GM18868 (cell line): Measurements from ENCODE around the gene HEPN1.
"Not testable (repeated sequence)": the region's sequence is repeated elsewhere in the genome, so short reads cannot be mapped to it uniquely, and the experiment has no call there.

Experiments
- ATAC-seq: cut with Tn5 transposase; IDR thresholded peaks from one replicate; pipeline ENCODE4 v1.9.1; 2021; ENCODE audit warnings: mild to moderate bottlenecking, moderate library complexity; ENCODE audit not compliant: unreplicated experiment

The HEPN1 gene

DNA sequence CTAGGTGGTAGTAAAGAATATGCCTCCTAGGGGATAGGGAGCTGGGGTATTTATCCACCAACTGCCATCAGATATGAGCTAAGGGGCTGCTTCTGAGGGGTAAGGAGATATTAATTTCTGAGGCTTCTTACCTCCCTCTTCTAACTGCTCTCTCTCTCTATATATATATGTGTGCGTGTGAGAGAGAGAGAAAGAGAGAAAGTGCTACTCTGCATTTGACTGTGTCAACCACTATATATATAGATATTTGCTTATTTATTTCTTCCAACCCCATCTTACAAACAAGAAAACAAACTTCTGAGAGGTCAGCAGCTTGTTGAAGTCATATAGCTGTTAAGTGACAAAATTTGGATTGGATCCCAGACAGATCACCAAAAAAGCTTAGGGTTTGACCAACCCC lies 22.7 kb downstream of the HEPN1 start:
- no peak for ATAC-seq

GRCh38 chr11:124942466-124943253 lies 23.6 kb downstream of the HEPN1 start:
- no peak for ATAC-seq

DNA sequence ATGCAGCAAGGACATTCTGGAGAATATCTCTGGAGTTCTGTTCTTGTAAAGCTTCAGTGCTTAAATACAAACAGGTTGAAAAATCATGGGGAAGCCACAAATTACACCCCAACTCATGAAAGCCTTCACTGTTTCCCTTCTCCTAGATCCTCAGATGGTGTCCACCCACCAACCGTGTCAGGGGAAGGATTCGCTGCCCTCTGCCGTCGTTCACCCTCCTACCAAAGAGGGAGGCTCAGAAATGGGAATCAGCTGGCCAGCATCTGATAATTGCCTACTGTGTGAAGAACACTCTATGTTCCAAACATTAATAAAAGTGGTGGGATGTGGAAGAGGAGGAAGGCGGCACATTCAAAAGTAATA lies 24.2 kb downstream of the HEPN1 start:
- ATAC-seq: no peak

DNA sequence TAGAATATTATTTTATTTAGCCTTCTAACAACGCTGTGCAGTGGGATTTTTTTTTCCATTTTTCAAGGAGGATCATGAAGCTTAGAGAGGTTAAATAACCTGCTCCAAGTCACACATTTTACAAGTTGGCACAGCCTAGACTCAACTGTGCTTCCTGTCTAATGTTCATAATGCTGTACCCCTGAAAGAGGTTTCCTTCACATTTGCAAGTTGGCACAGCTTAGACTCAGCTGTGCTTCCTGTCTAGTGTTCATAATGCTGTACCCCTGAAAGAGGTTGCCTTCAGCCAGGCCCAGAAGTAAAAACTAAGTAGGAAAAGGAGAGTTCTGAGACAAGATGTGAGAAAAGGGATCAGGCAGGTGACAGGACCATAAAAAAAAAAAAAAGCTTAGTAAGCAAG lies 24.7 kb downstream of the HEPN1 start:
- ATAC-seq: no peak

DNA sequence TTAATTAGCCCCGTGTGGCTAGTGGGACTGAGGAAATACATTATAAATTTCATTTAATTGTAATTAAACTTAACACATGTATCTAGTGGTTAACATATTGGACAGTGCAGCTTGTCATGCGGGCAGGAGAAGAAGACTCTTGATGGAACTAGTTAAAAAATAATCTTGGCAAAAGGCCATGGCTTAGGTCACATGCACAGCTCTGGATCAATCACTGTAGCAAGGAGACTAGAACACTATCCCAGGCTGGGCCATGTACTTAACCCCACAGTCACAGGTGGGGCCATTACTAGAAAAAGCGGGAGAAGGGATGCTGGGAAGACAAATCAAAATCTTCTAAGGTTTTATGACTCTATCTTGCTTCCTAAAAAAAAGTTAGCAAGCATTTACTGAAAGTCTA lies 25.5 kb downstream of the HEPN1 start:
- ATAC-seq: no peak

GRCh38 chr11:124945826-124946225 lies 26.8 kb downstream of the HEPN1 start:
- ATAC-seq: no peak

DNA sequence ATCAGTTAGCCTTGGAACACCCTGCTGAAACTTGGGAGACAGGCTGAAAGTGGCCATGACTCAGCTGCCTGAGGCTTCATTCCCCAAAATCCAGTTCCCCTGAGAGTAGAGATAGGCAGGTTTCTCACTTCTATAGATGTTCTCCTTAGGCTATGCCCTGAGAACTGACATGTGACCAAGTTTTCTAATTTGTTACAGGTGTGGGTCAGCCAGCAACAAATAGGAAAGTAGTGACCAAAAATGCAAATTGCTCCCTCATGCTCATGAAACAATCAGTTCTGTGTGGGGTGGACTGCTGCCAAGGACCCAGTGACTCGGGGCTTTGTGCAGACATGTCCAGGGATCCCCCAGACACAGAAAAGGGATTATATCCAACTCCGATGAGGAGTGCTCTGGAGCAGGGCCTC lies 27.7 kb downstream of the HEPN1 start:
- no peak for ATAC-seq

GRCh38 chr11:124950601-124951330 lies 31.7 kb downstream of the HEPN1 start:
- ATAC-seq: no peak

DNA sequence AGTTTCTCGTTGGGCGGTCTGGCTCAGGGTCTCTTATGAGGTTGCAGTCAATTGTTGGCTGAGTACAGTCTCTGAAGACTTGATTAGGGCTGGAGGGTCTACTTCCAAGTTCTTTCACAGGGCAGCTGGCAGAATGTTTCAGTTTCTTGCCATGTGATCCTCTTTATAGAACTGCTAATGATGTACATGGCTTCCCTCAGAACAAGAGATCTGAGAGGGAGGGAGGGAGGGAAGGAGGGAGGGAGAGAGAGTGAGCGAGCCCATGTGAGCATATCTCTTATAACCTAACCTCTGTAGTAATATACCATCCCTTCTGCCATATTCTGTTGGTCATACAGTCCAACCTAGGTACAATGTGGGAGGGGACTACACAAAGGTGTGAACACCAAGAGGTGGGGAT lies 32.3 kb downstream of the HEPN1 start:
- ATAC-seq: no peak

- peak; percentile 99 for ATAC-seq
Measured at GRCh38 chr11:124953753-124954589, 34.9 kb downstream of the HEPN1 start, which contains the start of gene CCDC15. Gene CCDC15 (plus strand): TSS chr11:124954202. CDS start chr11:124954733, 531 bp downstream.

DNA sequence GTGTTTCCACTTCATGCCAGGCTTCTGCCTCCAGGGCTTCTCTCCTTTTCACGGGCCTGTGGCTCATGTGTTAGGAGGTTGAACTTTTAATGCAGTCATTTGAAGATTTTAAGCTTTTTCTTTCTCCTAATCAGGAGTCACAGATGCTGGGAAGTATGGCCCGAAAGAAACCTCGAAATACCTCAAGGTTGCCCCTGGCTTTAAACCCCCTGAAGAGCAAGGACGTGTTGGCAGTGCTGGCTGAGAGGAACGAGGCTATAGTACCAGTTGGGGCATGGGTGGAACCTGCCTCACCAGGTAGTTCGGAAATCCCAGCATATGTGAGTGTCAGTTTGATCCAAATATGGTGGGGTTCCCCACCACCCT lies 35.5 kb downstream of the HEPN1 start:
- ATAC-seq: no peak

DNA sequence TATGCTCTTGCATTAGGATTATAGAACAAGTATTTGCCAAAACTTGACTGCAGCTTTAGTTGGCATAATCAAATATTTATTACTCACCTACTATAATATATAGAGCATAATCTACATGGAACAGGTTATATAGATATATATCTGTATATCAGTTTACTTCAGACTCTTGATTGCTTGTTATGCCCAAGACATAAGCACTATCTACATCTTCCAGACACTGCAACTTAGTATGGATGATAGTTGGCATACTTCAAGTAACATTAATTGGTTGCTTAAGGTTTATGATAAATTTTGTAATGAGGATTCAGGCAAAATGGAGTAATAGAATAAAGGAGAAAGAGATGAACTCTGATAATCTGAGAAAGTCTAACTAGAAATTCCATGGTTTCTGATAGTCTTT lies 36.0 kb downstream of the HEPN1 start:
- ATAC-seq: no peak

DNA sequence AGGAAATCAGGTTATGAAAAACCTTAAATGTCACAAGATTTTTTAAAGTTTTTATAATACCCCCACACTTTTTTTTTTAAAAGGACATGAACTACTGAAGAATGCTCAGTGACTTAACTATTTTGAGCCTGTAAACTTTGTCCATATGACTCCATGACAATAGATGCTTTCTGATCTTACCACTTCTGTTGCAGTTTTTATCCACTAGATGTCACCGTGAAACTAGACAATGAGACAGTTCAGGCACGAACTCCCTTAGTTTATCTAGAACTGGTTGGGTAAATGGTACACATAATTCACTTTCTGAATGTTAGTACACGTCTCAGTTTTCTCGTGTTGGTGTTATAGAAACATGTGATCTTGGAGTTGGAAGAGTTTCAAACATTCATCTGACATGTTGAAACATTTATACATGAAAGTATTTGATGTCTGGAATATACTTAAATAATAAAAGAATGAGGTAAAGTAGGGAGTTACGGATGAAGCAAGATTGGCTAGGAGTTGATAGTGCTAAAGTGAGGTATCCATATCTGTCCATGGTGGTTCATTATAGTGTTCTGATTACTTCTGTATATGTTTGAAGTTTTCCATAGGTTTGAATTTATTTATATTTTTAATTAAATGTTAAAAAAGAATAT lies 43.0 kb downstream of the HEPN1 start:
- ATAC-seq: peak; percentile 95

GRCh38 chr11:124968197-124968596 lies 49.1 kb downstream of the HEPN1 start:
- not testable (repeated sequence) for ATAC-seq
